Astrocyte (in vitro differentiated cells and primary cell): ENCODE data around the gene FAAH2. TPM values are rescaled to one million over a fixed set of nuclear protein-coding genes. Genes with fewer than 3 reads are reported as not detected.

ENCODE experiments used
- DNase-seq: peaks from one replicate; pipeline ENCODE4 v3.0.0-alpha.2; 2010; ENCODE audit warnings: low read depth
- FAIRE-seq: peaks from 2 replicates; lab custom pipeline; 2011; peaks lifted over from hg19 to GRCh38; lab: Jason Lieb, UNC
- H2AFZ ChIP-seq: 2 replicates; pipeline ENCODE4 v1.6.0; 2012; ENCODE audit warnings: low read depth, low read length, inconsistent platforms
- H3K27ac ChIP-seq: 2 replicates; pipeline ENCODE4 v1.5.1; 2011; ENCODE audit warnings: low read depth, low read length, inconsistent platforms
- H3K27me3 ChIP-seq: 2 replicates; pipeline ENCODE4 v1.6.0; 2011; ENCODE audit warnings: low read length, inconsistent platforms; ENCODE audit not compliant: insufficient read depth
- H3K36me3 ChIP-seq: 2 replicates; pipeline ENCODE4 v1.5.1; 2011; ENCODE audit warnings: low read length, inconsistent platforms; ENCODE audit not compliant: insufficient read depth
- H3K4me1 ChIP-seq: 2 replicates; pipeline ENCODE4 v1.5.1; 2011; ENCODE audit warnings: low read length, inconsistent platforms; ENCODE audit not compliant: insufficient read depth
- H3K4me2 ChIP-seq: 2 replicates; pipeline ENCODE4 v1.6.0; 2012; ENCODE audit warnings: low read length, inconsistent platforms
- H3K4me3 ChIP-seq: 2 replicates; pipeline ENCODE4 v1.5.1; 2011; ENCODE audit warnings: low read depth, mild to moderate bottlenecking, low read length, inconsistent platforms; ENCODE audit not compliant: insufficient read depth
- H3K79me2 ChIP-seq: 2 replicates; pipeline ENCODE4 v1.6.0; 2012; ENCODE audit warnings: mild to moderate bottlenecking, low read length, inconsistent platforms; ENCODE audit not compliant: insufficient read depth
- H3K9ac ChIP-seq: 2 replicates; pipeline ENCODE4 v1.6.0; 2012; ENCODE audit warnings: mild to moderate bottlenecking, low read length, inconsistent platforms
- H3K9me3 ChIP-seq: 2 replicates; pipeline ENCODE4 v1.5.1; 2012; ENCODE audit warnings: low read depth, mild to moderate bottlenecking, low read length, inconsistent platforms; ENCODE audit not compliant: insufficient read depth
- H4K20me1 ChIP-seq: 2 replicates; pipeline ENCODE4 v1.6.0; 2012; ENCODE audit warnings: low read length, inconsistent platforms; ENCODE audit not compliant: insufficient read depth
- H3K27ac Mint-ChIP-seq: one replicate; pipeline ENCODE4 v1.8.0; 2021; ENCODE audit warnings: mild to moderate bottlenecking, mixed read lengths; ENCODE audit not compliant: unreplicated experiment
- H3K27me3 Mint-ChIP-seq: one replicate; pipeline ENCODE4 v1.8.0; 2021; ENCODE audit warnings: low read depth, mixed read lengths; ENCODE audit not compliant: unreplicated experiment
- H3K36me3 Mint-ChIP-seq: one replicate; pipeline ENCODE4 v1.8.0; 2021; ENCODE audit warnings: low read depth, mixed read lengths; ENCODE audit not compliant: unreplicated experiment
- H3K4me1 Mint-ChIP-seq: one replicate; pipeline ENCODE4 v1.8.0; 2021; ENCODE audit warnings: low read depth, mixed read lengths; ENCODE audit not compliant: unreplicated experiment
- H3K4me3 Mint-ChIP-seq: one replicate; pipeline ENCODE4 v1.8.0; 2021; ENCODE audit warnings: mild to moderate bottlenecking, moderate library complexity, mixed read lengths; ENCODE audit not compliant: unreplicated experiment
- H3K9me3 Mint-ChIP-seq: one replicate; pipeline ENCODE4 v1.8.0; 2021; ENCODE audit warnings: mild to moderate bottlenecking, mixed read lengths; ENCODE audit not compliant: unreplicated experiment
- EZH2 ChIP-seq: IDR thresholded peaks from 2 replicates; pipeline ENCODE4 v1.6.1; 2012; ENCODE audit warnings: mild to moderate bottlenecking, low read length, inconsistent platforms; ENCODE audit not compliant: insufficient read depth
- total RNA-seq: library from RNA; stranded (reverse); gene quantifications from 2 replicates; pipeline ENCODE4 v1.2.1, GENCODE V29; 2021
- TF ChIP-seq, protein P1 (sequence below): IDR thresholded peaks from 2 replicates; pipeline ENCODE4 v1.5.1; 2011; ENCODE audit warnings: low read depth, mild to moderate bottlenecking, inconsistent platforms, low read length, moderate library complexity; ENCODE audit not compliant: insufficient read depth

The FAAH2 gene
- total RNA-seq, 1 donor from 2014 or later, result 0.20 TPM

DNA sequence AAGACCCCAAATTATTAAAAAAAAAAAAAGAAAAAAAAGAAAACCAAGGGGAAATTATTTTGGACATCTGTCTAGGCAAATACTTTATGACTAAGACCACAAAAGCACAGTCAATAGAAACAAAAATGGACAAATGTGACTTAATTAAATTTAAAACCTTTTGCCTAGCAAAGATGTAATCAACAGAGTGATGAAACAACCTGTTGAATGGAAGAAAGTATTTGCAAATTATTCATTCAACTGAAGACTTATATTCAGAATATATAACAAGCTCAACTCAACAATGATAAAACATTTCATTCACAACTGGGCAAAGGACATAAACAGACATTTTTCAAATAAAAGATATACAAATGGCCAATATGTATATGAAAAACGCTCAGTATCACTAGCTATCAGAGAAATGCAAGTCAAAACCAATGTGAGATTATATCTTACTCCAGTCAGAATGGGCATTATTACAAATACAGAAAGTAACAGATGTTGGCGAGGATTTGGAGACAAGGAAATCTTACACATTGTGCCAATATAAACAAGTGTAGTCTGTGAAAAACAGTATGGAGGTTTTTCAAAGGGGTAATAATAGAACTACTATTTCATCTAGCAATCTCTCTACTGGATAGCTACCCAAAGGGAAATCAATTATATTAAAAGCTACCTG, 67.1 kb downstream of the FAAH2 start:
- no peaks in the 10 kb centered on the region for H3K36me3 Mint-ChIP-seq

DNA sequence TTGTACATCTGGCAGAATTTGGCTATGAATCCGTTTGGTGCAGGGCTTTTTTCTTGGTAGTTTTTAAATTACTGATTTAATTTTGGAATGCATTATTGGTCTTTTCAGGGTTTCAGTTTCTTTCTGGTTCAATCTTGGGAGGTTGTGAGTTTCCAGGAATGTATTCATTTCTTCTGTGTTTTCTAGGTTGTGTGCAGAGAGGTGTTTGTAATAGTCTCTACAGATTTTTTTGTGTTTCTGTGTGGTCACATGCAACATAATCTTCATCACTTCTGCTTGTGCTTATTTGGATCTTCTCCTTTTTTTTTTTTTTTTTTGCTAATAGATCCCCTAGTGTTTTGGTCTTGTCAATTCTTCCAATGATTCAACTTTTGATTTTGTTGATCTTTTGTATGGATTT, 77.6 kb downstream of the FAAH2 start:
- DNase-seq, result no peak
- FAIRE-seq, result no peak
- no peak overlapping the region for H3K4me3 ChIP-seq

More for the DNA sequence above, 67.1 kb downstream of the FAAH2 start:
- Histone ChIP-seq H3K36me3 (no peaks in the 10 kb centered on the region), H3K79me2 (no peaks in the 10 kb centered on the region), H3K4me3 (no peak overlapping the region), H4K20me1 (no peaks in the 10 kb centered on the region), H3K9me3 (no peaks in the 10 kb centered on the region), H3K4me1 (no peaks in the 10 kb centered on the region), H2AFZ (no peak overlapping the region), H3K27me3 (no peaks in the 10 kb centered on the region), H3K4me2 (no peak overlapping the region), H3K9ac (no peak overlapping the region), H3K27ac (no peak overlapping the region)
- H3K4me3 Mint-ChIP-seq, result no peak overlapping the region
- TF ChIP-seq, protein P1, sequence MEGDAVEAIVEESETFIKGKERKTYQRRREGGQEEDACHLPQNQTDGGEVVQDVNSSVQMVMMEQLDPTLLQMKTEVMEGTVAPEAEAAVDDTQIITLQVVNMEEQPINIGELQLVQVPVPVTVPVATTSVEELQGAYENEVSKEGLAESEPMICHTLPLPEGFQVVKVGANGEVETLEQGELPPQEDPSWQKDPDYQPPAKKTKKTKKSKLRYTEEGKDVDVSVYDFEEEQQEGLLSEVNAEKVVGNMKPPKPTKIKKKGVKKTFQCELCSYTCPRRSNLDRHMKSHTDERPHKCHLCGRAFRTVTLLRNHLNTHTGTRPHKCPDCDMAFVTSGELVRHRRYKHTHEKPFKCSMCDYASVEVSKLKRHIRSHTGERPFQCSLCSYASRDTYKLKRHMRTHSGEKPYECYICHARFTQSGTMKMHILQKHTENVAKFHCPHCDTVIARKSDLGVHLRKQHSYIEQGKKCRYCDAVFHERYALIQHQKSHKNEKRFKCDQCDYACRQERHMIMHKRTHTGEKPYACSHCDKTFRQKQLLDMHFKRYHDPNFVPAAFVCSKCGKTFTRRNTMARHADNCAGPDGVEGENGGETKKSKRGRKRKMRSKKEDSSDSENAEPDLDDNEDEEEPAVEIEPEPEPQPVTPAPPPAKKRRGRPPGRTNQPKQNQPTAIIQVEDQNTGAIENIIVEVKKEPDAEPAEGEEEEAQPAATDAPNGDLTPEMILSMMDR, result no peak
- TF ChIP-seq EZH2, result no peak
- DNase-seq (no peak), FAIRE-seq (peak; percentile 95)
- H3K4me1 Mint-ChIP-seq, result no peaks in the 10 kb centered on the region
- no peaks in the 10 kb centered on the region for H3K27me3 Mint-ChIP-seq
- no peaks in the 10 kb centered on the region for H3K9me3 Mint-ChIP-seq
- no peak overlapping the region for H3K27ac Mint-ChIP-seq

More for the DNA sequence above, 77.6 kb downstream of the FAAH2 start:
- Histone ChIP-seq H2AFZ (no peak overlapping the region), H3K79me2 (no peaks in the 10 kb centered on the region), H3K4me2 (no peak overlapping the region), H3K9ac (no peak overlapping the region), H3K4me1 (no peaks in the 10 kb centered on the region), H3K27me3 (no peaks in the 10 kb centered on the region), H4K20me1 (no peaks in the 10 kb centered on the region), H3K36me3 (no peaks in the 10 kb centered on the region), H3K9me3 (no peaks in the 10 kb centered on the region), H3K27ac (no peak overlapping the region)
- TF ChIP-seq, protein P1, result no peak
- TF ChIP-seq EZH2, result no peak
- no peak overlapping the region for H3K4me3 Mint-ChIP-seq
- H3K27me3 Mint-ChIP-seq, result no peaks in the 10 kb centered on the region
- no peak overlapping the region for H3K27ac Mint-ChIP-seq
- no peaks in the 10 kb centered on the region for H3K36me3 Mint-ChIP-seq
- H3K9me3 Mint-ChIP-seq, result no peaks in the 10 kb centered on the region
- H3K4me1 Mint-ChIP-seq, result no peaks in the 10 kb centered on the region
